ENCODE data around the gene NRAP.

The NRAP gene

GRCh38 chr10:113553149-113553548, 110.7 kb downstream of the NRAP start:
- Histone ChIP-seq H3K4me1 (ENCODE audit: insufficient read depth, insufficient read length) (peaks cover 10% of the 10 kb centered on the region), H3K9ac (ENCODE audit: insufficient read length, low read depth) (no peak overlapping the region), H3K27me3 (ENCODE audit: insufficient read depth, insufficient read length) (peaks cover 4% of the 10 kb centered on the region), H3K36me3 (ENCODE audit: insufficient read depth, insufficient read length, low read length) (no peaks in the 10 kb centered on the region), H3K4me3 (ENCODE audit: insufficient read length, low read depth) (no peak overlapping the region), H3K9me3 (ENCODE audit: insufficient read depth, low read length) (no peaks in the 10 kb centered on the region)
- no peak for DNase-seq (ENCODE audit: low read depth, low spot score)
- TF ChIP-seq SUZ12 (IDR thresholded peaks at IDR 0.05; ENCODE audit: extremely low read depth, insufficient read depth, insufficient read length): no peak
- no peak for TF ChIP-seq YY1 (IDR thresholded peaks at IDR 0.05; ENCODE audit: insufficient read depth, insufficient read length)
- no peak for TF ChIP-seq ZNF274 (IDR thresholded peaks at IDR 0.05; ENCODE audit: low read depth, low read length)

GRCh38 chr10:113552701-113553100, 111.1 kb downstream of the NRAP start, which contains the start of gene HABP2:
TSS of gene HABP2 (plus strand) at chr10:113553053. CDS start at chr10:113553122, 69 bp downstream.
- no peak within 1 kb of the TSS for H3K9ac ChIP-seq (ENCODE audit: insufficient read length, low read depth)
- H3K27me3 ChIP-seq (ENCODE audit: insufficient read depth, insufficient read length): peaks cover 4% of the 10 kb centered on the region
- no peak for DNase-seq (ENCODE audit: low read depth, low spot score)
- H3K4me1 ChIP-seq (ENCODE audit: insufficient read depth, insufficient read length): peaks cover 10% of the 10 kb centered on the region
- H3K4me3 ChIP-seq (ENCODE audit: insufficient read length, low read depth): no peak within 1 kb of the TSS
- TF ChIP-seq YY1 (IDR thresholded peaks at IDR 0.05; ENCODE audit: insufficient read depth, insufficient read length) (no peak), ZNF274 (IDR thresholded peaks at IDR 0.05; ENCODE audit: low read depth, low read length) (no peak), SUZ12 (IDR thresholded peaks at IDR 0.05; ENCODE audit: extremely low read depth, insufficient read depth, insufficient read length) (no peak)
- no peaks in the 10 kb centered on the region for H3K36me3 ChIP-seq (ENCODE audit: insufficient read depth, insufficient read length, low read length)
- no peaks in the 10 kb centered on the region for H3K9me3 ChIP-seq (ENCODE audit: insufficient read depth, low read length)

GRCh38 chr10:113552014-113552413, 111.8 kb downstream of the NRAP start:
- H3K4me3 ChIP-seq (ENCODE audit: insufficient read length, low read depth): no peak overlapping the region
- no peak for DNase-seq (ENCODE audit: low read depth, low spot score)
- peaks cover 9% of the 10 kb centered on the region for H3K4me1 ChIP-seq (ENCODE audit: insufficient read depth, insufficient read length)
- peaks cover 3% of the 10 kb centered on the region for H3K27me3 ChIP-seq (ENCODE audit: insufficient read depth, insufficient read length)
- TF ChIP-seq ZNF274 (IDR thresholded peaks at IDR 0.05; ENCODE audit: low read depth, low read length) (no peak), SUZ12 (IDR thresholded peaks at IDR 0.05; ENCODE audit: extremely low read depth, insufficient read depth, insufficient read length) (no peak), YY1 (IDR thresholded peaks at IDR 0.05; ENCODE audit: insufficient read depth, insufficient read length) (no peak)
- H3K36me3 ChIP-seq (ENCODE audit: insufficient read depth, insufficient read length, low read length): no peaks in the 10 kb centered on the region
- H3K9ac ChIP-seq (ENCODE audit: insufficient read length, low read depth): no peak overlapping the region
- H3K9me3 ChIP-seq (ENCODE audit: insufficient read depth, low read length): no peaks in the 10 kb centered on the region

GRCh38 chr10:113550365-113550764, 113.5 kb downstream of the NRAP start:
- DNase-seq (ENCODE audit: low read depth, low spot score): no peak
- Histone ChIP-seq H3K4me1 (ENCODE audit: insufficient read depth, insufficient read length) (peaks cover 6% of the 10 kb centered on the region), H3K27me3 (ENCODE audit: insufficient read depth, insufficient read length) (no peaks in the 10 kb centered on the region), H3K9me3 (ENCODE audit: insufficient read depth, low read length) (no peaks in the 10 kb centered on the region), H3K9ac (ENCODE audit: insufficient read length, low read depth) (no peak overlapping the region), H3K4me3 (ENCODE audit: insufficient read length, low read depth) (no peak overlapping the region), H3K36me3 (ENCODE audit: insufficient read depth, insufficient read length, low read length) (no peaks in the 10 kb centered on the region)
- TF ChIP-seq SUZ12 (IDR thresholded peaks at IDR 0.05; ENCODE audit: extremely low read depth, insufficient read depth, insufficient read length) (no peak), ZNF274 (IDR thresholded peaks at IDR 0.05; ENCODE audit: low read depth, low read length) (no peak), YY1 (IDR thresholded peaks at IDR 0.05; ENCODE audit: insufficient read depth, insufficient read length) (no peak)

GRCh38 chr10:113549856-113550255, 114.0 kb downstream of the NRAP start:
- no peak for TF ChIP-seq ZNF274 (IDR thresholded peaks at IDR 0.05; ENCODE audit: low read depth, low read length)
- TF ChIP-seq YY1 (IDR thresholded peaks at IDR 0.05; ENCODE audit: insufficient read depth, insufficient read length): no peak
- no peak for DNase-seq (ENCODE audit: low read depth, low spot score)
- peaks cover 3% of the 10 kb centered on the region for H3K4me1 ChIP-seq (ENCODE audit: insufficient read depth, insufficient read length)
- no peak overlapping the region for H3K4me3 ChIP-seq (ENCODE audit: insufficient read length, low read depth)
- H3K36me3 ChIP-seq (ENCODE audit: insufficient read depth, insufficient read length, low read length): no peaks in the 10 kb centered on the region
- H3K27me3 ChIP-seq (ENCODE audit: insufficient read depth, insufficient read length): no peaks in the 10 kb centered on the region
- H3K9me3 ChIP-seq (ENCODE audit: insufficient read depth, low read length): no peaks in the 10 kb centered on the region
- no peak overlapping the region for H3K9ac ChIP-seq (ENCODE audit: insufficient read length, low read depth)

- DNase-seq (ENCODE audit: low read depth, low spot score): no peak
Observed at GRCh38 chr10:113547426-113547825, 116.4 kb downstream of the NRAP start.

GRCh38 chr10:113544392-113544791, 119.4 kb downstream of the NRAP start:
- DNase-seq (ENCODE audit: low read depth, low spot score): no peak
- Histone ChIP-seq H3K9me3 (ENCODE audit: insufficient read depth, low read length) (no peaks in the 10 kb centered on the region), H3K27me3 (ENCODE audit: insufficient read depth, insufficient read length) (no peaks in the 10 kb centered on the region), H3K9ac (ENCODE audit: insufficient read length, low read depth) (no peak overlapping the region), H3K36me3 (ENCODE audit: insufficient read depth, insufficient read length, low read length) (no peaks in the 10 kb centered on the region), H3K4me3 (ENCODE audit: insufficient read length, low read depth) (no peak overlapping the region), H3K4me1 (ENCODE audit: insufficient read depth, insufficient read length) (peaks cover 1% of the 10 kb centered on the region)
- TF ChIP-seq ZNF274 (IDR thresholded peaks at IDR 0.05; ENCODE audit: low read depth, low read length): no peak
- TF ChIP-seq SUZ12 (IDR thresholded peaks at IDR 0.05; ENCODE audit: extremely low read depth, insufficient read depth, insufficient read length): no peak
- TF ChIP-seq YY1 (IDR thresholded peaks at IDR 0.05; ENCODE audit: insufficient read depth, insufficient read length): no peak

More at GRCh38 chr10:113547426-113547825, 116.4 kb downstream of the NRAP start:
- no peaks in the 10 kb centered on the region for H3K9me3 ChIP-seq (ENCODE audit: insufficient read depth, low read length)
- no peaks in the 10 kb centered on the region for H3K36me3 ChIP-seq (ENCODE audit: insufficient read depth, insufficient read length, low read length)
- no peak overlapping the region for H3K4me3 ChIP-seq (ENCODE audit: insufficient read length, low read depth)
- TF ChIP-seq SUZ12 (IDR thresholded peaks at IDR 0.05; ENCODE audit: extremely low read depth, insufficient read depth, insufficient read length) (no peak), YY1 (IDR thresholded peaks at IDR 0.05; ENCODE audit: insufficient read depth, insufficient read length) (no peak), ZNF274 (IDR thresholded peaks at IDR 0.05; ENCODE audit: low read depth, low read length) (no peak)
- no peak overlapping the region for H3K9ac ChIP-seq (ENCODE audit: insufficient read length, low read depth)
- no peaks in the 10 kb centered on the region for H3K4me1 ChIP-seq (ENCODE audit: insufficient read depth, insufficient read length)
- no peaks in the 10 kb centered on the region for H3K27me3 ChIP-seq (ENCODE audit: insufficient read depth, insufficient read length)
